ENCODE results near the gene SLC17A5. TPM values are rescaled to one million over a fixed set of nuclear protein-coding genes. Genes with fewer than 3 reads are reported as not detected.
"Not testable (repeated sequence)": the region's sequence is repeated elsewhere in the genome, so short reads cannot be mapped to it uniquely, and the experiment has no call there.

Gene SLC17A5
- total RNA-seq, 2 experiments from 2014 or later: 5.3 to 6.2 TPM

GRCh38 chr6:73560853-73561407 lies 92.9 kb downstream of the SLC17A5 start:
- CTCF ChIA-PET: no interaction called here
- intact Hi-C loops (cut with DNase I, micrococcal nuclease): no loop called here
- POLR2A ChIA-PET: no interaction called here

GRCh38 chr6:73560182-73560732 lies 93.5 kb downstream of the SLC17A5 start:
- Mint-ChIP-seq H3K4me3 (no peak overlapping the region), H3K27ac (no peak overlapping the region), H3K27me3 (no peaks in the 10 kb centered on the region), H3K4me1 (ENCODE audit: low read depth) (no peaks in the 10 kb centered on the region), H3K36me3 (ENCODE audit: low read depth) (no peaks in the 10 kb centered on the region), H3K9me3 (no peaks in the 10 kb centered on the region)
- intact Hi-C loops (cut with DNase I, micrococcal nuclease): no loop called here
- Histone ChIP-seq H3K4me3 (ENCODE audit: low read length) (no peak overlapping the region), H3K27me3 (ENCODE audit: control insufficient read depth in 1 of 2, insufficient read depth in 2 of 2, low read length in 2 of 2) (no peaks in the 10 kb centered on the region), H3K27ac (ENCODE audit: low read depth in 1 of 2, low read length in 2 of 2) (no peak overlapping the region), H3K4me1 (ENCODE audit: insufficient read depth, low read length) (no peaks in the 10 kb centered on the region), H3K36me3 (ENCODE audit: insufficient read depth, low read length) (no peaks in the 10 kb centered on the region), H3K9me3 (ENCODE audit: control insufficient read depth in 1 of 2, insufficient read depth in 1 of 2, low read length in 2 of 2) (no peaks in the 10 kb centered on the region)
- TF ChIP-seq CTCF (IDR thresholded peaks at IDR 0.05): no peak
- CTCF ChIA-PET: no interaction called here
- DNase-seq: no peak
- POLR2A ChIA-PET: no interaction called here
- ATAC-seq (ENCODE audit: poor library complexity): no peak

More at GRCh38 chr6:73560853-73561407, 92.9 kb downstream of the SLC17A5 start:
- H3K27me3 ChIP-seq (ENCODE audit: control insufficient read depth in 1 of 2, insufficient read depth in 2 of 2, low read length in 2 of 2): no peaks in the 10 kb centered on the region
- H3K4me3 ChIP-seq (ENCODE audit: low read length): no peak overlapping the region
- no peaks in the 10 kb centered on the region for H3K4me1 ChIP-seq (ENCODE audit: insufficient read depth, low read length)
- no peaks in the 10 kb centered on the region for H3K36me3 ChIP-seq (ENCODE audit: insufficient read depth, low read length)
- Mint-ChIP-seq H3K4me1 (ENCODE audit: low read depth) (no peaks in the 10 kb centered on the region), H3K4me3 (no peak overlapping the region), H3K27me3 (no peaks in the 10 kb centered on the region), H3K36me3 (ENCODE audit: low read depth) (no peaks in the 10 kb centered on the region), H3K9me3 (no peaks in the 10 kb centered on the region), H3K27ac (no peak overlapping the region)
- no peaks in the 10 kb centered on the region for H3K9me3 ChIP-seq (ENCODE audit: control insufficient read depth in 1 of 2, insufficient read depth in 1 of 2, low read length in 2 of 2)
- DNase-seq (no peak), ATAC-seq (ENCODE audit: poor library complexity) (no peak)
- H3K27ac ChIP-seq (ENCODE audit: low read depth in 1 of 2, low read length in 2 of 2): no peak overlapping the region
- TF ChIP-seq CTCF (IDR thresholded peaks at IDR 0.05): no peak

- DNase-seq; CTCF ChIA-PET; H3K36me3 ChIP-seq (ENCODE audit: insufficient read depth, low read length); H3K27ac ChIP-seq (ENCODE audit: low read depth in 1 of 2, low read length in 2 of 2); H3K9me3 ChIP-seq (ENCODE audit: control insufficient read depth in 1 of 2, insufficient read depth in 1 of 2, low read length in 2 of 2); H3K27me3 Mint-ChIP-seq; H3K4me1 ChIP-seq (ENCODE audit: insufficient read depth, low read length); H3K4me1 Mint-ChIP-seq (ENCODE audit: low read depth); H3K4me3 ChIP-seq (ENCODE audit: low read length); H3K36me3 Mint-ChIP-seq (ENCODE audit: low read depth); ATAC-seq (ENCODE audit: poor library complexity); H3K27me3 ChIP-seq (ENCODE audit: control insufficient read depth in 1 of 2, insufficient read depth in 2 of 2, low read length in 2 of 2); H3K4me3 Mint-ChIP-seq; H3K27ac Mint-ChIP-seq; H3K9me3 Mint-ChIP-seq; intact Hi-C loops (cut with DNase I, micrococcal nuclease): not testable (repeated sequence)
- POLR2A ChIA-PET: interaction anchor here (1.1 to 1.2 kb wide), 2 partner anchors 38 to 39 kb away, joined by 3 to 4 read pairs; no protein-coding TSS in a partner anchor
Measured at GRCh38 chr6:73559399-73559794, 94.4 kb downstream of the SLC17A5 start.

All from CD4-positive, alpha-beta T cell (primary cell).